HG03196 (cell line): Measurements from ENCODE around the gene DNAJC16.

Source experiments
- ATAC-seq: cut with Tn5 transposase; IDR thresholded peaks from one replicate; pipeline ENCODE4 v1.9.1; 2021; ENCODE audit not compliant: unreplicated experiment

The DNAJC16 gene

DNA sequence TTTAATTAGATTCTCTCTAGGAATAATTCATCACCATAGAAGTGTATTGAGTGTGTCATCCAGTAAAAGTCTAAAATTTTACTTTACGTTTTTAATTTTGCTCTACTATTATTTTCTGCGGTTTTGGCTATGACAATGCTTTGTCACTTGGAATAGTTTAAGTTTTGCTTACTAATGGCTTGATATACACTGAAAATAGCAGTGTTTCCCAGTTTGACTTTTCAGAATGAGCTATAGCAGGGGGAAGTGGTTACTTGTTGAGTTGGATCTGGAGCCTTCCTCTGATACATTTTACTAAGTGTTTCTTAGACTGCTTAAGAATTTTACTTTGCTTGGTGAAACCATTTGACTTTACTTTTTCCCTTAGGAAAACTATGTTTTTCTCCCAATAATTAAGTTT, 5.0 kb downstream of the DNAJC16 start:
- no peak for ATAC-seq

DNA sequence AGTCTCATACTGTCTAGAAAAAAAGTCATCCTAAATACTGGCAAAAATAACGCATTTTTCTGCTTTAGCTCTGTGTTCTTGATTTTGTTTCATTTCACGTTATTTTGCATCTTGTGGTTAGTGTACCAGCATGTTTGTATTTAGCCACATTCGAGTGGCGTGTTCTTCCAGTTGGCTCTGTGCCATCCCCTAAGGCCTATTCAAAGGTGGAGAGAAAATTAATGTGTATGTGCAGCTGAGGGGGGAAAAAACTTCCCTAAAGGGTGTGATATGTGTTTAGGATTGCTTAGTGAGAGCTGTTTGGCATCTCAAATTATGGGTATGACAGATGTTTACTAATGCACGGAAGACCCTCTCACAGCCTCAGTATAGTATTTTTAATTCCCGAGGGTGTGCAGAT, 12.1 kb downstream of the DNAJC16 start:
- ATAC-seq: no peak

- no peak for ATAC-seq
Observed at GRCh38 chr1:15540186-15540585, 13.5 kb downstream of the DNAJC16 start.

- ATAC-seq: no peak
Observed at GRCh38 chr1:15541231-15541792, 14.7 kb downstream of the DNAJC16 start.

GRCh38 chr1:15542388-15543250, 16.0 kb downstream of the DNAJC16 start:
- no peak for ATAC-seq

GRCh38 chr1:15543251-15543588, 16.6 kb downstream of the DNAJC16 start:
- ATAC-seq: no peak

- no peak for ATAC-seq
Observed at GRCh38 chr1:15543589-15544568, 17.2 kb downstream of the DNAJC16 start.

DNA sequence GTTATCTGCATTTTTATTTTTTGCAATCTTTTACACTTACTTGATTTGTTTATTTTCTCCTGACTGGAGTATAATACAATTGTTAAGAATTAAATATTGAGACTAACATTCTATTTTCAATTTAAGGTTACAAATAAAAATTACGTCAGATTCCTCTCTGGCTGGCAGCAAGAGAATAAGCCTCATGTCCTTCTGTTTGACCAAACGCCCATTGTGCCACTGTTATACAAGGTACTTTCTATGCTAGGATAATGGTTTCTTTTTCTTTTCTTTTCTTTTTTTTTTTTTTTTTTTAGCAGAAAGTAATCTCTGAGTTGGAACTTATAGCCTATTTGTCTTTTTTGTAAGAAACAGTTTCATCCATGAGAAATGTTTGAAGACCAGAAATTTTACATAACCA, 20.0 kb downstream of the DNAJC16 start:
- ATAC-seq: no peak

- no peak for ATAC-seq
Observed at GRCh38 chr1:15550573-15550972, 23.9 kb downstream of the DNAJC16 start.

GRCh38 chr1:15557008-15557407, 30.4 kb downstream of the DNAJC16 start:
- ATAC-seq: no peak

DNA sequence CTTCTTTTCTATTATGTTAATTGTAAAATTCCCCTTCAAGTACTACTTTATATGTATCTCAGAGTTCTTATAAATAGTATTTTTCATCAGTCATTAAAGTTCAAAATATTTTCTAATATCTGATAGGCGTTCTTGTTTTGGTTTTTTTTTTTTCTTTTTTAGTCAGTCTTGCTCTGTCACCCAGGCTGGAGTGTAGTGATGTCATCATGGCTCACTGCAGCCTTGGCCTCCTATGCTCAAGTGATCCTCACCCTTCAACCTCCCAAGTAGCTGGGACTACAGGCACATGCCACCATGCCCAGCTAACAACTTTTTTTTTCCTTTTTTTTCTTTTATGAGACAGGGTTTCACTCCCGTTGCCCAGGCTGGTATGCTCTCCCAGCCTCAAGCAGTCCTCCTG, 30.9 kb downstream of the DNAJC16 start:
- ATAC-seq: no peak

- ATAC-seq: no peak
Observed at GRCh38 chr1:15558516-15558915, 31.9 kb downstream of the DNAJC16 start.

- no peak for ATAC-seq
Observed at GRCh38 chr1:15559189-15559810, 32.7 kb downstream of the DNAJC16 start.

- no peak for ATAC-seq
Observed at GRCh38 chr1:15568387-15569073, 41.9 kb downstream of the DNAJC16 start.

GRCh38 chr1:15570861-15571260, 44.2 kb downstream of the DNAJC16 start:
- no peak for ATAC-seq

DNA sequence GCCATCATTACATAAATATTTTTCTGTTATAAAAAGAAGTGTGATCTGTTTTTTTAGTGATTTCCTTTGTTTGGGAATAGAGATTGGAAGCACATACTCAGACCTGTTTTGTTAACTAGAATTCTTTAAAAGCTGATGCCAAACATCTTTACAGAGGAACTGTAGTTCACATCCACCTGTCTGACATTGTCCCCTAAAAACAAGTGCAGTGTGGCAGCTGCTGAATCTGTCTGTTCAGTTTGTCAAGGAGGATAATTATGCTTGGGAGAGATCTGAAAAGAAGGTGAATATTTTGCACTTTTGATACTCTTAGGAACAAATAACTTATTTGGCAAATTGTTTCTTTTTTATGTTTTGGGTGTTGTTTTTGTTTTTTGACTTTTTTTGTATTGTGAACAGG, 44.6 kb downstream of the DNAJC16 start:
- no peak for ATAC-seq

- ATAC-seq: no peak
Observed at GRCh38 chr1:15573477-15573876, 46.8 kb downstream of the DNAJC16 start.

DNA sequence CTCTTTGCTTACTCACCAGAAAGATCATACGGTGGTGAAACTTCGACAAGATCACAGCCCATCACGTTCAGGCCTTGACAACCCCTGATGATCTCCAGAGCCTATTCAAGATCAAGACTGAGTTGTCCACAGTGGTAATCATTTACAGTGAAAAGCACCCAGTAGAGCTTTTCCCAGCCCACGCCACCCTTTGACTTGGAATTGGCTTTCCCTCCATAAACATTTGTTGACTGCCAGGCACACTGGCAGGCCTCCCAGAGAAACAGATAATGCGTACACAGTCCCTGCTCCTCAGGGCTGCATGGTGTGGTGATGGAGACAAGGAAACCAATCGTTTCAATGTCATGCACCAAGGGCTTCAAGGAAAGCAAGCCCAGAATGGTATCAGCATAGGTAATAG, 48.1 kb downstream of the DNAJC16 start:
- ATAC-seq: no peak

DNA sequence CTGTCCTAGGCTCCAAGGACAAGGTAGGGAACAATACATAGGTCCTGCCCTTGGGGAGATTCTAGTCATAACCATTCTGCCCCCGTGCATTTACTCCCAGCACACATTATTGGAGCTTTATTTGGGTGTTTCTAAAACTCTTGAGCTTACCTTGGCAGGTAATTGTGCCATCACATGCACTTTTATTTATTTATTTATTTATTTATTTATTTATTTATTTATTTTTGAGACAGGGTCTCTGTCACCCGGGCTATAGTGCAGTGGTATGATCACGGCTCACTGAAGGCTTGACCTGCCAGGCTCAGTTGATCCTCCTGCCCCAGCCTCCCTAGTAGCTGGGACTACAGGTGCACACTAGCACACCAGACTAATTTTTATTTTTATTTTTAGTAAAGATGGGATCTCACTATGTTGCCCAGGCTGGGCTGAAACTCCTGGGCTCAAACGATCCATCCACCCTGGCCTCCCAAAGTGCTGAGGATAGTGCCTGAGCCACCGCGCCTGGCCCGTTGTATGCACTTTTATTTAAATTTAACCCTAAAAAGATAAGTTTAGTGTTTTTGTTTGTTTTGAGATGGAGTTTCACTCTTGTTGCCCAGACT, 49.0 kb downstream of the DNAJC16 start:
- ATAC-seq: no peak

- no peak for ATAC-seq
Observed at GRCh38 chr1:15577691-15578090, 51.0 kb downstream of the DNAJC16 start.
